HepG2 (cell line): ENCODE results near the gene OS9. TPM values are rescaled to one million over a fixed set of nuclear protein-coding genes. Genes with fewer than 3 reads are reported as not detected.

ENCODE experiments used
- ADNP ChIP-seq: sonication (generic); formaldehyde crosslinking; IDR thresholded peaks from 2 replicates; pipeline ENCODE4 v1.4.0; 2020; ENCODE audit warnings: missing genetic modification reagents
- AGO1 ChIP-seq: fragments of 200-400 bp; formaldehyde crosslinking; IDR thresholded peaks from 2 replicates; pipeline ENCODE4 v1.6.1; 2017; ENCODE audit warnings: mild to moderate bottlenecking, low read depth, low read length, moderate library complexity; ENCODE audit not compliant: poor library complexity, severe bottlenecking
- ATF1 ChIP-seq: IDR thresholded peaks from 2 replicates; pipeline ENCODE4 v1.6.1; 2016; ENCODE audit warnings: mild to moderate bottlenecking, control low read depth
- HNRNPL ChIP-seq: fragments of 200-400 bp; formaldehyde crosslinking; IDR thresholded peaks from 2 replicates; pipeline ENCODE4 v1.6.1; 2017; ENCODE audit warnings: mild to moderate bottlenecking, low read depth, low read length
- HNRNPLL ChIP-seq: fragments of 200-400 bp; formaldehyde crosslinking; IDR thresholded peaks from 2 replicates; pipeline ENCODE4 v1.6.1; 2017; ENCODE audit warnings: mild to moderate bottlenecking, low read depth, low read length; ENCODE audit not compliant: poor library complexity, severe bottlenecking
- KDM5B ChIP-seq: sonication (generic); formaldehyde crosslinking; IDR thresholded peaks from 2 replicates; pipeline ENCODE4 v1.4.0; 2020; ENCODE audit warnings: missing genetic modification reagents, mild to moderate bottlenecking, borderline replicate concordance
- MXD3 ChIP-seq: IDR thresholded peaks from 2 replicates; pipeline ENCODE4 v1.6.1; 2016; ENCODE audit warnings: mild to moderate bottlenecking, missing biosample characterization, missing genetic modification reagents
- MXD4 ChIP-seq: IDR thresholded peaks from 2 replicates; pipeline ENCODE4 v1.6.1; 2016; ENCODE audit warnings: mild to moderate bottlenecking, missing biosample characterization, missing genetic modification reagents
- MXI1 ChIP-seq: IDR thresholded peaks from 3 replicates; pipeline ENCODE4 v1.6.1; 2012; ENCODE audit warnings: low read depth, low read length, inconsistent platforms, borderline replicate concordance
- RARA ChIP-seq: IDR thresholded peaks from 2 replicates; pipeline ENCODE4 v1.6.1; 2016; ENCODE audit warnings: missing genetic modification reagents, missing compliant biosample characterization
- SALL1 ChIP-seq: sonication (generic); formaldehyde crosslinking; IDR thresholded peaks from 2 replicates; pipeline ENCODE4 v1.8.0; 2022; ENCODE audit warnings: mild to moderate bottlenecking, missing genetic modification reagents
- SKI ChIP-seq: fragments of 450-650 bp; IDR thresholded peaks from one replicate; pipeline ENCODE4 v1.6.1; 2018; ENCODE audit warnings: mild to moderate bottlenecking; ENCODE audit not compliant: partially characterized antibody
- SMAD3 ChIP-seq: sonication (generic); formaldehyde crosslinking; IDR thresholded peaks from 2 replicates; pipeline ENCODE4 v1.4.0; 2020; ENCODE audit warnings: missing genetic modification reagents
- SMC3 ChIP-seq: IDR thresholded peaks from 2 replicates; pipeline ENCODE4 v1.6.1; 2011; ENCODE audit warnings: low read length, improper control_type of control experiment
- U2AF1 ChIP-seq: fragments of 200-400 bp; formaldehyde crosslinking; optimal IDR thresholded peaks from 2 replicates; pipeline ENCODE3; 2017; ENCODE audit warnings: mild to moderate bottlenecking, low read depth, low read length
- XBP1 ChIP-seq: sonication (generic); formaldehyde crosslinking; IDR thresholded peaks from 2 replicates; pipeline ENCODE4 v1.5.0; 2020; ENCODE audit warnings: missing genetic modification reagents
- ZBTB7B ChIP-seq: sonication (generic); formaldehyde crosslinking; IDR thresholded peaks from 2 replicates; pipeline ENCODE4 v1.4.0; 2020; ENCODE audit warnings: missing genetic modification reagents
- ZFP1 ChIP-seq: IDR thresholded peaks from 2 replicates; pipeline ENCODE4 v1.6.1; 2016
- ZNF230 ChIP-seq: sonication (generic); formaldehyde crosslinking; IDR thresholded peaks from 2 replicates; pipeline ENCODE4 v1.4.0; 2020; ENCODE audit warnings: mild to moderate bottlenecking, missing genetic modification reagents
- ZNF292 ChIP-seq: sonication (generic); formaldehyde crosslinking; IDR thresholded peaks from 2 replicates; pipeline ENCODE4 v1.8.1; 2022; ENCODE audit warnings: mild to moderate bottlenecking, low read depth, missing genetic modification reagents, borderline replicate concordance
- ZNF552 ChIP-seq: sonication (generic); formaldehyde crosslinking; IDR thresholded peaks from 2 replicates; pipeline ENCODE4 v1.9.0; 2022; ENCODE audit warnings: missing genetic modification reagents, mild to moderate bottlenecking, borderline replicate concordance
- polyA plus RNA-seq, 8 experiments: library from polyadenylated mRNA; depleted of rRNA in 3 of 8; stranded (reverse) in 7 of 8; unstranded in 1 of 8; fragments of >200 nt; fragmentation: Illumina TruSeq in 4 of 8; extraction: Trizol in 4 of 8; gene quantifications; 2 replicates each; pipeline versions ENCODE4 v1.2.1 to v1.2.3, GENCODE V29; 2011 to 2016; ENCODE audit warnings: low read depth in 4 of 8, missing spikeins in 1 of 8, mixed read lengths in 1 of 8; ENCODE audit not compliant: insufficient read depth in 1 of 8
- total RNA-seq, 5 experiments: library from RNA; depleted of rRNA; stranded (reverse); fragments of >200 nt; fragmentation: Illumina TruSeq; extraction: Trizol; gene quantifications; 2 replicates each; pipeline ENCODE4 v1.2.3, GENCODE V29; 2016; ENCODE audit warnings: low read depth in 1 of 5
- TF ChIP-seq, protein P1 (sequence below): sonication (generic); formaldehyde crosslinking; IDR thresholded peaks from 2 replicates; pipeline ENCODE4 v1.4.0; 2020; ENCODE audit warnings: mild to moderate bottlenecking, missing genetic modification reagents
- TF ChIP-seq, protein P2 (sequence below): sonication (generic); formaldehyde crosslinking; IDR thresholded peaks from 2 replicates; pipeline ENCODE4 v1.8.0; 2022; ENCODE audit warnings: mild to moderate bottlenecking, missing genetic modification reagents

The OS9 gene
- total and polyA plus RNA-seq, 2 of the 13 experiments (the other 11 are each of a cell fraction or from before 2014, with no cell fraction given) = 156 to 206 TPM

- TF ChIP-seq ZNF552 (CRISPR knock-in tag) (no peak), KDM5B (CRISPR knock-in tag) (peak; percentile 19; the same call in 1 of the 2 replicates), XBP1 (CRISPR knock-in tag) (no peak), AGO1 (peak; percentile 22), ZNF292 (CRISPR knock-in tag) (no peak), MXD4 (CRISPR knock-in tag) (peak; percentile 75; the same call in 1 of the 2 replicates), RARA (no peak), U2AF1 (no peak), ZFP1 (CRISPR knock-in tag) (no peak), SALL1 (CRISPR knock-in tag) (peak; percentile 25; the same call in 1 of the 2 replicates), ZNF230 (CRISPR knock-in tag) (no peak), MXD3 (CRISPR knock-in tag) (no peak), SKI (no peak), MXI1 (peak; percentile 32; the same call in 2 of the 3 replicates), ADNP (CRISPR knock-in tag) (no peak), SMAD3 (CRISPR knock-in tag) (0 out of 2 replicates have a peak, but pooled peaks have one; percentile 25), ATF1 (no peak), HNRNPL (peak; percentile 71), ZBTB7B (CRISPR knock-in tag) (peak; percentile 52; the same call in 1 of the 2 replicates), SMC3 (0 out of 2 replicates have a peak, but pooled peaks have one; percentile 20), HNRNPLL (peak; percentile 97)
- TF ChIP-seq, protein P1, sequence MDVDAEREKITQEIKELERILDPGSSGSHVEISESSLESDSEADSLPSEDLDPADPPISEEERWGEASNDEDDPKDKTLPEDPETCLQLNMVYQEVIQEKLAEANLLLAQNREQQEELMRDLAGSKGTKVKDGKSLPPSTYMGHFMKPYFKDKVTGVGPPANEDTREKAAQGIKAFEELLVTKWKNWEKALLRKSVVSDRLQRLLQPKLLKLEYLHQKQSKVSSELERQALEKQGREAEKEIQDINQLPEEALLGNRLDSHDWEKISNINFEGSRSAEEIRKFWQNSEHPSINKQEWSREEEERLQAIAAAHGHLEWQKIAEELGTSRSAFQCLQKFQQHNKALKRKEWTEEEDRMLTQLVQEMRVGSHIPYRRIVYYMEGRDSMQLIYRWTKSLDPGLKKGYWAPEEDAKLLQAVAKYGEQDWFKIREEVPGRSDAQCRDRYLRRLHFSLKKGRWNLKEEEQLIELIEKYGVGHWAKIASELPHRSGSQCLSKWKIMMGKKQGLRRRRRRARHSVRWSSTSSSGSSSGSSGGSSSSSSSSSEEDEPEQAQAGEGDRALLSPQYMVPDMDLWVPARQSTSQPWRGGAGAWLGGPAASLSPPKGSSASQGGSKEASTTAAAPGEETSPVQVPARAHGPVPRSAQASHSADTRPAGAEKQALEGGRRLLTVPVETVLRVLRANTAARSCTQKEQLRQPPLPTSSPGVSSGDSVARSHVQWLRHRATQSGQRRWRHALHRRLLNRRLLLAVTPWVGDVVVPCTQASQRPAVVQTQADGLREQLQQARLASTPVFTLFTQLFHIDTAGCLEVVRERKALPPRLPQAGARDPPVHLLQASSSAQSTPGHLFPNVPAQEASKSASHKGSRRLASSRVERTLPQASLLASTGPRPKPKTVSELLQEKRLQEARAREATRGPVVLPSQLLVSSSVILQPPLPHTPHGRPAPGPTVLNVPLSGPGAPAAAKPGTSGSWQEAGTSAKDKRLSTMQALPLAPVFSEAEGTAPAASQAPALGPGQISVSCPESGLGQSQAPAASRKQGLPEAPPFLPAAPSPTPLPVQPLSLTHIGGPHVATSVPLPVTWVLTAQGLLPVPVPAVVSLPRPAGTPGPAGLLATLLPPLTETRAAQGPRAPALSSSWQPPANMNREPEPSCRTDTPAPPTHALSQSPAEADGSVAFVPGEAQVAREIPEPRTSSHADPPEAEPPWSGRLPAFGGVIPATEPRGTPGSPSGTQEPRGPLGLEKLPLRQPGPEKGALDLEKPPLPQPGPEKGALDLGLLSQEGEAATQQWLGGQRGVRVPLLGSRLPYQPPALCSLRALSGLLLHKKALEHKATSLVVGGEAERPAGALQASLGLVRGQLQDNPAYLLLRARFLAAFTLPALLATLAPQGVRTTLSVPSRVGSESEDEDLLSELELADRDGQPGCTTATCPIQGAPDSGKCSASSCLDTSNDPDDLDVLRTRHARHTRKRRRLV (CRISPR knock-in tag) = no peak
- TF ChIP-seq, protein P2, sequence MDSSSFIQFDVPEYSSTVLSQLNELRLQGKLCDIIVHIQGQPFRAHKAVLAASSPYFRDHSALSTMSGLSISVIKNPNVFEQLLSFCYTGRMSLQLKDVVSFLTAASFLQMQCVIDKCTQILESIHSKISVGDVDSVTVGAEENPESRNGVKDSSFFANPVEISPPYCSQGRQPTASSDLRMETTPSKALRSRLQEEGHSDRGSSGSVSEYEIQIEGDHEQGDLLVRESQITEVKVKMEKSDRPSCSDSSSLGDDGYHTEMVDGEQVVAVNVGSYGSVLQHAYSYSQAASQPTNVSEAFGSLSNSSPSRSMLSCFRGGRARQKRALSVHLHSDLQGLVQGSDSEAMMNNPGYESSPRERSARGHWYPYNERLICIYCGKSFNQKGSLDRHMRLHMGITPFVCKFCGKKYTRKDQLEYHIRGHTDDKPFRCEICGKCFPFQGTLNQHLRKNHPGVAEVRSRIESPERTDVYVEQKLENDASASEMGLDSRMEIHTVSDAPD (CRISPR knock-in tag) = no peak
These were observed 32.4 kb downstream of the OS9 start (continued) for GRCh38 chr12:57726151-57726883.
